BLaER1 (cell line): ENCODE data around the gene SKOR1.

Experiments used
- H3K27ac ChIP-seq: shearing (Covaris generic); formaldehyde crosslinking; 2 replicates; pipeline ENCODE4 v1.8.1; 2022
- H3K27me3 ChIP-seq: shearing (Covaris generic); formaldehyde crosslinking; 2 replicates; pipeline ENCODE4 v1.8.1; 2022
- H3K36me3 ChIP-seq: shearing (Covaris generic); formaldehyde crosslinking; 2 replicates; pipeline ENCODE4 v1.8.1; 2022
- H3K4me1 ChIP-seq: shearing (Covaris generic); formaldehyde crosslinking; 2 replicates; pipeline ENCODE4 v1.8.1; 2022
- H3K4me2 ChIP-seq: shearing (Covaris generic); formaldehyde crosslinking; 2 replicates; pipeline ENCODE4 v1.8.1; 2022
- H3K4me3 ChIP-seq: shearing (Covaris generic); formaldehyde crosslinking; 2 replicates; pipeline ENCODE4 v1.8.1; 2022
- H3K9ac ChIP-seq: shearing (Covaris generic); formaldehyde crosslinking; 2 replicates; pipeline ENCODE4 v1.8.1; 2022
- H3K9me3 ChIP-seq: shearing (Covaris generic); formaldehyde crosslinking; 2 replicates; pipeline ENCODE4 v1.8.1; 2022
- H4K20me1 ChIP-seq: shearing (Covaris generic); formaldehyde crosslinking; 2 replicates; pipeline ENCODE4 v1.8.1; 2022
- Cebpa-rat ChIP-seq: shearing (Covaris generic); IDR thresholded peaks from 2 replicates; pipeline ENCODE4 v1.8.1; 2022

Gene SKOR1

DNA sequence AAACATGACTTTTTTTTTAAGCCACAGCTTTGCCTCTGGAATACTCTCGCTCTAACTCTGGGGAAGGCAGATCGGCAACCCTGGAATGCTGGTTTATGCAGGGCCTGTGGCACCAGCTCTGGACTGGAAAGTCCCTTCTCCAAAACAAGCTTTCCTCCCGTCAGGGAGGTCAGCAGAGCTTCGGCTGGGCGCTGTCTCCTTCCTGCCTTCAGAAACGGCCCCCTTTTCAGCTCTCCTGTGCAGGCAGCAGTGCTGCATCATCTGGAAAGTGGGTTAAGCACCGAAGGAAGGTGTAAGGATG is 42.7 kb upstream of the SKOR1 start:
- H3K27ac ChIP-seq: peak overlapping the region; percentile 92
- H3K4me3 ChIP-seq: peak overlapping the region; percentile 62
- no peaks in the 10 kb centered on the region for H3K9me3 ChIP-seq
- H3K36me3 ChIP-seq: no peaks in the 10 kb centered on the region
- peak overlapping the region; percentile 96 for H3K4me2 ChIP-seq
- H3K9ac ChIP-seq: peak overlapping the region; percentile 76
- H3K4me1 ChIP-seq: peaks cover 72% of the 10 kb centered on the region
- no peak for TF ChIP-seq Cebpa-rat
- no peaks in the 10 kb centered on the region for H3K27me3 ChIP-seq
- no peaks in the 10 kb centered on the region for H4K20me1 ChIP-seq

DNA sequence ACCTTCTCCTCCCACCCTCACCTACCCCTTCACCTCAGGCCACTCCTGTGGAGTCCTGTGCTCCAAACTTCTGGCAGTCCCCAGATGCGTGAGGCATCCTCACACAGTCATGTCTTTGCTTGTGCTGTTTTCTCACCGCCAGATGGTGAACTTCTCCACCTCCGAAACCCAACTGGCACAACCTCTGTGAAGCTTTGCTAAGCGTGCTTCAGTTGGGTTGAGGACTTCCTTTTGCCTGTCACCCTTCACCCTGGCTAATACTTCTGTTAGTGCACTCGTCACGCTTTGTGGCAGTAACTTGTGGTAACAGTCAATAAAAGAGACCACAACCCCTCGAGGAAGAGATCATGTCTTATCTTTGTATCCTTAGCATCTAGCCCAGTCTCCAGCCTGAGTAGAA is 42.0 kb upstream of the SKOR1 start:
- Histone ChIP-seq H3K9ac (peak overlapping the region; percentile 76), H3K9me3 (no peaks in the 10 kb centered on the region), H3K4me3 (peak overlapping the region; percentile 62), H3K4me1 (peaks cover 72% of the 10 kb centered on the region), H3K27ac (peak overlapping the region; percentile 92), H3K27me3 (no peaks in the 10 kb centered on the region), H3K4me2 (peak overlapping the region; percentile 96), H3K36me3 (no peaks in the 10 kb centered on the region), H4K20me1 (no peaks in the 10 kb centered on the region)
- no peak for TF ChIP-seq Cebpa-rat

DNA sequence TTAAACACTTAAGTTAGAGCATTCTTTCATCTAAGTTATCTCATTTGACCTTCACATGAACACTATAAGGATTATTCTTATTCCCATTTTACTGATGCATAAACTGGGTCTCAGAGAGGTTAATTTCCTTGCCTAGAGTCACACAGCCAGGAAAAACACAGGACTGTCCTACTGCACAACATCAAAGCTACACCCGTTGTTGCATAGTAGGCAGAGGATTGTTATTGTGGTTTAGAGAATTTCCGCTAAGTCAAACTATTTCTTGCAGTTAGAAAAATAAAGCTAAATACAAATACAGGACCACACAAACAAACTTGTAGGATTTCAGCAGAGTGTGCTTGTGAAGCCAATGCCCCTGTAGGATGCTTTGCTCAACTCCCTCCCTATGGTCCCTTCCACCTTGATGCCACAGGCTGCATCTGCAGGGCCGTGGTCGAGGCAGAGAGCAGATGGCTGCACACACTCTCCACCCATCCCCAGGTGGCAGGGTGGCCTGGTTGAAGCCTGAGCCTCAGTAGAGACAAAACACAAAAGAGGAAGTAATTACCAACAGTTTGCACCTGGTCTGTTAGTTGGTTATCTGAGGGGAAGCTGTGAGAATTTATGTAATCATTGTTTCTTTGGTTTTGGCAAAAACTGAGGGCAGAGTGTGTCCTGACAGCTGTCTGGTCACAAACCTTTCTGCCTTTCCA is 41.1 kb upstream of the SKOR1 start:
- H3K4me1 ChIP-seq: peaks cover 72% of the 10 kb centered on the region
- peak overlapping the region; percentile 92 for H3K27ac ChIP-seq
- H3K27me3 ChIP-seq: no peaks in the 10 kb centered on the region
- no peaks in the 10 kb centered on the region for H4K20me1 ChIP-seq
- TF ChIP-seq Cebpa-rat: peak; percentile 33; the same call in 1 of the 2 replicates
- peak overlapping the region; percentile 96 for H3K4me2 ChIP-seq
- peak overlapping the region; percentile 62; the same call in 1 of the 2 replicates for H3K4me3 ChIP-seq
- H3K9me3 ChIP-seq: no peaks in the 10 kb centered on the region
- peak overlapping the region; percentile 73; the same call in 1 of the 2 replicates for H3K9ac ChIP-seq
- 0 out of 2 replicates have a peak, but pooled peaks cover 4% of the 10 kb centered on the region for H3K36me3 ChIP-seq

DNA sequence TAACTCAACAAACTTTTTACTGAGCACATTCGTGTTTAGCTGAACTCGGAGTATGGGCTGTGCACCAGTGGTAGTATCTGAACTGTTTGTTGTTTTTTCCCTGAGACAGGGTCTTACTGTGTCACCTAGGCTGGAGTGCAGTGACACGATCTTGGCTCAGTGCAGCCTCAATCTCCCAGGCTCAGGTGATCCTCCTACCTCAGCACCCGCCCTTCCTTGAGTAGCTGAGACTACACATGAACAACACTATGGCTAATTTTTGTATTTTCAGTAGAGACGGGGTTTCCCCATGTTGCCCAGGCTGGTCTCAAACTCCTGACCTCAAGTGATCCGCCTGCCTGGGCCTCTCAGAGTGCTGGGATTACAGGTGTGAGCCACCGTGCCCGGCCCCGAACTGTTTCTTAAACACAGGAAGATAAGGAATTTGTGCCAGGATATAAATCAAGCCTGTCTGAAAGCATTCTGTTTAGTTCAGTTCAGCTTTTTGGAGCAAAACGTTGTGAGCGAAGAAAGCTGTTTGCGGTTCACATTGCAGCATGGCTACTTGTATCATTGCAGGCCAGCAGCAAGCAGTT is 40.4 kb upstream of the SKOR1 start:
- Histone ChIP-seq H3K27me3 (no peaks in the 10 kb centered on the region), H3K36me3 (0 out of 2 replicates have a peak, but pooled peaks cover 4% of the 10 kb centered on the region), H3K4me2 (peak overlapping the region; percentile 96), H3K4me1 (peaks cover 67% of the 10 kb centered on the region), H3K27ac (peak overlapping the region; percentile 92), H3K4me3 (no peak overlapping the region), H4K20me1 (no peaks in the 10 kb centered on the region), H3K9ac (peak overlapping the region; percentile 73), H3K9me3 (no peaks in the 10 kb centered on the region)
- TF ChIP-seq Cebpa-rat: no peak

DNA sequence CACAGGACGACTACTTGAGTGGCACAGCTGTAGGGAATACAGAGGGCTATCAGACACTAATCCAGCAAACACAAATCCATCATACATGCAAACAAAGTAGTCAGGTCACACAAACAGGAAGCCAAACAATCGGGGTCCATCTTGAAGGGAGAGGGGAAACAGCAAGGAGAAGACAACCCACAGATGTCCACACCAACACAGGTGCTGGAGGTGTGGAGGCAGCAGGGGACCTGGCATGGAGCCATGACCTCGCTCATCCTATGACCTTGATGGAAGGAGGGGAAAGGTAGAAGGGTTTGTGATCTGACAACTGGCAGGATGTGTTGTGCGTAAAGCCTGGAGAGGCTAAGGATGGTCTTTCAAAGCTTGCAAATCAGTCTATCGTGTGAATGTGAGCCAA is 39.9 kb upstream of the SKOR1 start:
- peak overlapping the region; percentile 92 for H3K27ac ChIP-seq
- peaks cover 62% of the 10 kb centered on the region for H3K4me1 ChIP-seq
- H3K36me3 ChIP-seq: 0 out of 2 replicates have a peak, but pooled peaks cover 4% of the 10 kb centered on the region
- peak overlapping the region; percentile 96 for H3K4me2 ChIP-seq
- H4K20me1 ChIP-seq: no peaks in the 10 kb centered on the region
- H3K4me3 ChIP-seq: no peak overlapping the region
- H3K9ac ChIP-seq: peak overlapping the region; percentile 73; the same call in 1 of the 2 replicates
- H3K9me3 ChIP-seq: no peaks in the 10 kb centered on the region
- TF ChIP-seq Cebpa-rat: no peak
- no peaks in the 10 kb centered on the region for H3K27me3 ChIP-seq

DNA sequence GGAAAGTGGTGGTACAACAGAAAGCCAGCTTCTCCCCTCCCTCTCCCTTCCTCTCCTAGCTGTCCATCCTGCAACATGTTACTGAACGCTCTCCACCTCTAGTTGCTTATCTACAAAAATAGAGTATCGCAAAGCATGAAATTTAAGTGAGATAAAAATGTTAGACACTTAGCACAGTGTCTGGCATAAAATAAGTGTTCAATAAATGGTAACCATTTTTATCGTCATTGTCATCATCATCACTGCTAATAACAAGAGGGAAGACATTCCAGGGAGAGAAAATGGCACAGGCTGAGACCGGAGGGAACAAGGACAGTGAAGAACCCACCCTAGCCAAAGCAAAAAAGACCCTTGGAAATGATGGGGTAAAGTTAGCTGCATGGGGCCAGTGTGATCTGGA is 38.7 kb upstream of the SKOR1 start:
- no peak overlapping the region for H3K4me3 ChIP-seq
- 0 out of 2 replicates have a peak, but pooled peaks cover 4% of the 10 kb centered on the region for H3K36me3 ChIP-seq
- peaks cover 50% of the 10 kb centered on the region for H3K4me1 ChIP-seq
- H3K9ac ChIP-seq: no peak overlapping the region
- H3K27me3 ChIP-seq: no peaks in the 10 kb centered on the region
- H3K9me3 ChIP-seq: no peaks in the 10 kb centered on the region
- peak overlapping the region; percentile 47; the same call in 1 of the 2 replicates for H3K27ac ChIP-seq
- no peak for TF ChIP-seq Cebpa-rat
- H3K4me2 ChIP-seq: peak overlapping the region; percentile 96; the same call in 1 of the 2 replicates
- no peaks in the 10 kb centered on the region for H4K20me1 ChIP-seq

DNA sequence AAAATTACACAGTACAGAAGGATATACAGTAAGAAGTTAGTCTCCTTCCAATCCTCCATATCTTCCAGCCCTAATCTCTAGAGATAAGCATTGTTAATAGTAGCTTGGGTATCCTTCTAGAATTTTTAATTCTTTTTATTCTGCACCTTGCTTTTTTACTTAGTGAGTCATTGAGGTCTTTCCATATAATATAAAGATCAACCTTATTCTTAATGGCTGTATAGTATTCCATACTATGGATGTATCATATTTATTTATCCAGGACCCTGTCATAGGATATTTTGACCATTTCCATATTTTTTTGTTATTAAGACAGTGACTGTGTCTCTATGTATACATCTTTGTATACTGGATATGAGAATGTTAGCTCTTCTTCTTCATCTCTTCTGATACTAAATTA is 36.3 kb upstream of the SKOR1 start:
- Histone ChIP-seq H3K9ac (no peak overlapping the region), H3K9me3 (no peaks in the 10 kb centered on the region), H3K27ac (no peak overlapping the region), H3K36me3 (0 out of 2 replicates have a peak, but pooled peaks cover 4% of the 10 kb centered on the region), H3K4me3 (no peak overlapping the region), H3K4me1 (peaks cover 26% of the 10 kb centered on the region), H3K27me3 (no peaks in the 10 kb centered on the region), H3K4me2 (no peak overlapping the region), H4K20me1 (no peaks in the 10 kb centered on the region)
- no peak for TF ChIP-seq Cebpa-rat

GRCh38 chr15:67790610-67791319 is 34.5 kb upstream of the SKOR1 start:
- H3K27ac ChIP-seq: no peak overlapping the region
- H3K4me1 ChIP-seq: peaks cover 8% of the 10 kb centered on the region
- no peaks in the 10 kb centered on the region for H3K27me3 ChIP-seq
- H3K4me2 ChIP-seq: no peak overlapping the region
- H4K20me1 ChIP-seq: no peaks in the 10 kb centered on the region
- H3K9me3 ChIP-seq: peaks cover 11% of the 10 kb centered on the region
- no peak for TF ChIP-seq Cebpa-rat
- H3K36me3 ChIP-seq: 0 out of 2 replicates have a peak, but pooled peaks cover 4% of the 10 kb centered on the region
- no peak overlapping the region for H3K4me3 ChIP-seq
- no peak overlapping the region for H3K9ac ChIP-seq

- Histone ChIP-seq H3K27ac (no peak overlapping the region), H3K4me3 (no peak overlapping the region), H3K4me1 (peaks cover 13% of the 10 kb centered on the region), H3K27me3 (no peaks in the 10 kb centered on the region), H4K20me1 (no peaks in the 10 kb centered on the region), H3K9me3 (peaks cover 11% of the 10 kb centered on the region), H3K36me3 (0 out of 2 replicates have a peak, but pooled peaks cover 4% of the 10 kb centered on the region), H3K4me2 (no peak overlapping the region), H3K9ac (no peak overlapping the region)
- TF ChIP-seq Cebpa-rat: no peak
Observed at GRCh38 chr15:67792250-67792942, 32.9 kb upstream of the SKOR1 start.
